ENCODE results near the gene GALNTL6. TPM values are rescaled to one million over a fixed set of nuclear protein-coding genes. Genes with fewer than 3 reads are reported as not detected.

Gene GALNTL6
- total and polyA plus RNA-seq, 2 donors (not counting 1 experiment from before 2014, with no cell fraction given), result not detected

DNA sequence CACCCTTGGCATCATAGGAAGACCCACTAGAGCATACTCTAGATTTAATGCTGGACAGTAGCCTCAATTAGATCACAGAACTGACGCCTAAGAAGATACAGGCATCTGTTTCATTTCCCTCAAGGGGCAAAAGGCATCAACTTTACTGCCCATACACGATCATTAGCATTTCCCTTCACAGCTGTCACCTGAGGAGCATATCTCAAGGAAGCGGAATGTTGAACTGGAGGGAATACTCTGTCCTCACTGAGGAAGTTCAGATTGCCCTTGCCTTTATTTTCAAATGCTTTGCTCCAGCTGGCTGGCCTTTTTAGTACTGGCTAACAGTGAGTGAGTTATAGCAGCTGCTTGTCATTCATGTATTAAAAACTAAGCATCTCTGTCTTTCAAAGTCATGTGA lies 847.0 kb downstream of the GALNTL6 start:
- Histone ChIP-seq H3K36me3 (ENCODE audit: control insufficient read depth, insufficient read depth, low read length) (no peaks in the 10 kb centered on the region), H3K4me1 (ENCODE audit: control insufficient read depth, extremely low read depth, insufficient read depth, low read length) (no peaks in the 10 kb centered on the region), H3K4me2 (ENCODE audit: extremely low read depth, insufficient read depth, low read length) (no peak overlapping the region), H3K4me3 (replicated peaks in 1 of 4; ENCODE audit: control extremely low read depth in 1 of 4, insufficient read depth in 1 of 4, low read depth in 3 of 4, low read length in 4 of 4) (no peak overlapping the region), H3K9me3 (ENCODE audit: control insufficient read depth, insufficient read depth, low read depth, low read length) (no peaks in the 10 kb centered on the region), H3K9ac (ENCODE audit: insufficient read depth, low read length) (no peak overlapping the region), H3K79me2 (ENCODE audit: control insufficient read depth, insufficient read depth, low read length) (no peaks in the 10 kb centered on the region), H3K27me3 (ENCODE audit: control insufficient read depth, insufficient read depth, low read length) (no peaks in the 10 kb centered on the region), H4K20me1 (ENCODE audit: control insufficient read depth, extremely low read depth, insufficient read depth, low read length) (no peaks in the 10 kb centered on the region), H2AFZ (ENCODE audit: low read length) (no peak overlapping the region), H3K27ac (ENCODE audit: insufficient read depth, low read length) (no peak overlapping the region)
- DNase-seq (ENCODE audit: low read depth in 2 of 2), result no peak
- TF ChIP-seq, protein P1, sequence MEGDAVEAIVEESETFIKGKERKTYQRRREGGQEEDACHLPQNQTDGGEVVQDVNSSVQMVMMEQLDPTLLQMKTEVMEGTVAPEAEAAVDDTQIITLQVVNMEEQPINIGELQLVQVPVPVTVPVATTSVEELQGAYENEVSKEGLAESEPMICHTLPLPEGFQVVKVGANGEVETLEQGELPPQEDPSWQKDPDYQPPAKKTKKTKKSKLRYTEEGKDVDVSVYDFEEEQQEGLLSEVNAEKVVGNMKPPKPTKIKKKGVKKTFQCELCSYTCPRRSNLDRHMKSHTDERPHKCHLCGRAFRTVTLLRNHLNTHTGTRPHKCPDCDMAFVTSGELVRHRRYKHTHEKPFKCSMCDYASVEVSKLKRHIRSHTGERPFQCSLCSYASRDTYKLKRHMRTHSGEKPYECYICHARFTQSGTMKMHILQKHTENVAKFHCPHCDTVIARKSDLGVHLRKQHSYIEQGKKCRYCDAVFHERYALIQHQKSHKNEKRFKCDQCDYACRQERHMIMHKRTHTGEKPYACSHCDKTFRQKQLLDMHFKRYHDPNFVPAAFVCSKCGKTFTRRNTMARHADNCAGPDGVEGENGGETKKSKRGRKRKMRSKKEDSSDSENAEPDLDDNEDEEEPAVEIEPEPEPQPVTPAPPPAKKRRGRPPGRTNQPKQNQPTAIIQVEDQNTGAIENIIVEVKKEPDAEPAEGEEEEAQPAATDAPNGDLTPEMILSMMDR (conservative IDR thresholded peaks at IDR 0.05 in 1 of 2, IDR thresholded peaks at IDR 0.05 in 1 of 2; ENCODE audit: low read depth in 1 of 2, low read length in 2 of 2), result no peak
- no peak for TF ChIP-seq EZH2 (IDR thresholded peaks at IDR 0.05; ENCODE audit: low read length, missing control alignments)

DNA sequence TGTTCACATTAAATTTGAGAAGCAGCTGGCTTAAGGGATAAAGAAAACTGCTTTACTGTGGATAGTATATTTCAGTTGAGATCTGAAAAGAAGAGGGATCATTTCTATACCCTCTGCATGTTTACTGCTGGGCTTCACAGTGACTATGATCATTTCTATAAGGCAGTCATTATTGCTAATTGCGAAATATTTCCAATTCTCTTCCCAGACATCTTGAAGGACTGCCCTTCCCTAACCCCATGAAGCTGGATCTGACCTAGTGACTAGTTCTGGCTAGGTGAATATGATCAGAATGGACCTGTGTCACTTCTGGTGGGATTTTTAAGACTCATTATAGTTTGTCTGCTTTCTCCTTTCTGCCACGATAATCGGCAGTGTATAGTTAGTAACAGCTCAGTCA lies 848.9 kb downstream of the GALNTL6 start:
- H3K9ac ChIP-seq (ENCODE audit: insufficient read depth, low read length), result no peak overlapping the region
- TF ChIP-seq, protein P1 (conservative IDR thresholded peaks at IDR 0.05 in 1 of 2, IDR thresholded peaks at IDR 0.05 in 1 of 2; ENCODE audit: low read depth in 1 of 2, low read length in 2 of 2), result no peak
- TF ChIP-seq EZH2 (IDR thresholded peaks at IDR 0.05; ENCODE audit: low read length, missing control alignments), result no peak
- no peak overlapping the region for H3K4me2 ChIP-seq (ENCODE audit: extremely low read depth, insufficient read depth, low read length)
- no peaks in the 10 kb centered on the region for H3K79me2 ChIP-seq (ENCODE audit: control insufficient read depth, insufficient read depth, low read length)
- no peaks in the 10 kb centered on the region for H3K4me1 ChIP-seq (ENCODE audit: control insufficient read depth, extremely low read depth, insufficient read depth, low read length)
- H4K20me1 ChIP-seq (ENCODE audit: control insufficient read depth, extremely low read depth, insufficient read depth, low read length), result no peaks in the 10 kb centered on the region
- no peaks in the 10 kb centered on the region for H3K27me3 ChIP-seq (ENCODE audit: control insufficient read depth, insufficient read depth, low read length)
- H3K36me3 ChIP-seq (ENCODE audit: control insufficient read depth, insufficient read depth, low read length), result no peaks in the 10 kb centered on the region
- no peak overlapping the region for H3K4me3 ChIP-seq (replicated peaks in 1 of 4; ENCODE audit: control extremely low read depth in 1 of 4, insufficient read depth in 1 of 4, low read depth in 3 of 4, low read length in 4 of 4)
- H3K9me3 ChIP-seq (ENCODE audit: control insufficient read depth, insufficient read depth, low read depth, low read length), result no peaks in the 10 kb centered on the region
- no peak overlapping the region for H3K27ac ChIP-seq (ENCODE audit: insufficient read depth, low read length)
- no peak overlapping the region for H2AFZ ChIP-seq (ENCODE audit: low read length)
- no peak for DNase-seq (ENCODE audit: low read depth in 2 of 2)

DNA sequence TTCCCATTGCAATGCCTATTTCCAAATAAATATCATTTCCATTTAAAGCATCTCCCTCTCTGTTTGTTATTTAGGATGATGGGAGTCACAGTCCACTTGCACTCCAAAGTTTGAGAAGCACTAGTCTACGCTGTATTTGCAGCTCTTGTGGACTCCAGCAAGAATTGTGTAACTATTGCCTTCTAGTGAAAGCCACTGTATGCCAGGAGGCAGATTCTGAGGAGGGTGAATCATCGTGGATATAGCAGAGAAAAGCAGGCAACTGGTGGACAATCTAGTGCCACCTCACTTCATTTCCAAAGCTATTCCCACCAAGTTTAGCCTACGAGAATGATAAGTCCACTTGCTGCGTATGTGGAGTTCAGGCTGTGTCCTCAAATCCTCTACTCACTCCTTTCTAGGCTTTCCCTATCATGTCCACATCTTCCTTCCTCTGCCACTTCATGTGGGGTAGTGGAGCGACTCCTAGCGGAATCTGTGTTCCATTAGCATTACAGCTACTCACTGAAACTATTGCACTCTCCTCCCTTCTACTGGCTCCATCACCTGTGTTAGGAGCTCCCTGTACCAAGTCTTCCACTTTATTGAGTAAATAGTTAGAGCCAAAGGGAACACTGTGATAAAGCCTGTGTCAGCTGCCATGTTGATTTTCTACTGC lies 853.6 kb downstream of the GALNTL6 start:
- no peak overlapping the region for H3K4me2 ChIP-seq (ENCODE audit: extremely low read depth, insufficient read depth, low read length)
- TF ChIP-seq, protein P1 (conservative IDR thresholded peaks at IDR 0.05 in 1 of 2, IDR thresholded peaks at IDR 0.05 in 1 of 2; ENCODE audit: low read depth in 1 of 2, low read length in 2 of 2), result no peak
- TF ChIP-seq EZH2 (IDR thresholded peaks at IDR 0.05; ENCODE audit: low read length, missing control alignments), result no peak
- H4K20me1 ChIP-seq (ENCODE audit: control insufficient read depth, extremely low read depth, insufficient read depth, low read length), result no peaks in the 10 kb centered on the region
- H3K79me2 ChIP-seq (ENCODE audit: control insufficient read depth, insufficient read depth, low read length), result no peaks in the 10 kb centered on the region
- H3K27me3 ChIP-seq (ENCODE audit: control insufficient read depth, insufficient read depth, low read length), result no peaks in the 10 kb centered on the region
- H3K27ac ChIP-seq (ENCODE audit: insufficient read depth, low read length), result no peak overlapping the region
- no peaks in the 10 kb centered on the region for H3K9me3 ChIP-seq (ENCODE audit: control insufficient read depth, insufficient read depth, low read depth, low read length)
- no peaks in the 10 kb centered on the region for H3K36me3 ChIP-seq (ENCODE audit: control insufficient read depth, insufficient read depth, low read length)
- no peak for DNase-seq (ENCODE audit: low read depth in 2 of 2)
- no peak overlapping the region for H3K4me3 ChIP-seq (replicated peaks in 1 of 4; ENCODE audit: control extremely low read depth in 1 of 4, insufficient read depth in 1 of 4, low read depth in 3 of 4, low read length in 4 of 4)
- no peak overlapping the region for H2AFZ ChIP-seq (ENCODE audit: low read length)
- no peak overlapping the region for H3K9ac ChIP-seq (ENCODE audit: insufficient read depth, low read length)
- H3K4me1 ChIP-seq (ENCODE audit: control insufficient read depth, extremely low read depth, insufficient read depth, low read length), result no peaks in the 10 kb centered on the region
